HG02981 (cell line): ENCODE results near the gene KANK4.
A peak's percentile ranks its signal among the peaks of the same experiment; 100 is the strongest.
"Not testable (repeated sequence)": the region's sequence is repeated elsewhere in the genome, so short reads cannot be mapped to it uniquely, and the experiment has no call there.

Source experiments
- ATAC-seq: cut with Tn5 transposase; IDR thresholded peaks from one replicate; pipeline ENCODE4 v1.9.1; 2021; ENCODE audit warnings: mild to moderate bottlenecking, moderate library complexity; ENCODE audit not compliant: unreplicated experiment

Gene KANK4

DNA sequence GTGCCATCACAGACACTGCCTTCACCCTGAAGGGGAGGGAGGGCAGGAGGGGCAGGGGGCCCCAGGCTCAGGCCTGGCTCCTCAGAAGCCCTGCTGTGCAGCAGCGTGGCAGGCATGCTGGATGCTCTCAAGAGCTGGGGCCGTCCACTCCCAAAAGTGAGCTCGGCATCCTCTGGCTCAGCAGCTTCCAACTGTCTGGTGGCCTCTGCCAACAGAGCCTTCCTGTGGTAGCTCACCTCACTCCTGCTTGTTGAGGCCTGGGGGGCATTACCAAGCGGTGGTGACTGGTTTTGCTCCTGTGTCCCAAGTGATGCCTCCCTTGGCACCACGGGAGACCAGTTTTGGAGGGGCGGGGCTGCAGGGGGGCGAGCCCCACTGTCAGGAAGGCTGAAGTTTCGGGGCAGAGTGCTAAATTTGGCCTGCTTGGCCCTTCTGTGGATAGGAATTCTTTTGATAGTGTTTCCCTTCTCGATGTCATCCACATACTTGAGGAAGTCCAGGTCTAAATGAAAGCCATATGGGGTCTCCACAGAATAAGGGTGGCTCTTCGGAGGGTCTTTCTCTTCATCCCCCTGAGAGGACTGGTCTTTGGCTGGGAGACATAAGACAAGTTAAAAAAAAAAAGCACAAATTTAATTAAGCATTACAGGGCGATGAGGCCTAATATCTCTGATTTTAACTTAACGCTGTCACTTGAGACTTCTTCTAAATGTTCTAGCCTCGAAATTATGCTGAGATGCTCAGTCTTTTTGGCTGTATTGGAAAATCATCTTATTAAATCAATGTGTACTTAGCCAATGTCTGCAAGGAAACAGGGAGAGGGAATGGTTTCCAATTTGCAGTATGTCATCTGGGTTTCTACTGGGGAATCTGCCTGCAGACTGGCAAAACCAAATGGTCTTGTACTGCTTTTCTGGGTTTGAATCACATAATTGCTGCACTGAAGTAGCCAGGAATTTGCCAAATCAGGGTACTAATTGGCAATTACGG is 44.4 kb downstream of the KANK4 start:
- ATAC-seq: no peak

GRCh38 chr1:62273953-62274352 is 45.3 kb downstream of the KANK4 start:
- ATAC-seq: no peak

GRCh38 chr1:62271948-62272728 is 47.1 kb downstream of the KANK4 start:
- peak; percentile 88 for ATAC-seq

DNA sequence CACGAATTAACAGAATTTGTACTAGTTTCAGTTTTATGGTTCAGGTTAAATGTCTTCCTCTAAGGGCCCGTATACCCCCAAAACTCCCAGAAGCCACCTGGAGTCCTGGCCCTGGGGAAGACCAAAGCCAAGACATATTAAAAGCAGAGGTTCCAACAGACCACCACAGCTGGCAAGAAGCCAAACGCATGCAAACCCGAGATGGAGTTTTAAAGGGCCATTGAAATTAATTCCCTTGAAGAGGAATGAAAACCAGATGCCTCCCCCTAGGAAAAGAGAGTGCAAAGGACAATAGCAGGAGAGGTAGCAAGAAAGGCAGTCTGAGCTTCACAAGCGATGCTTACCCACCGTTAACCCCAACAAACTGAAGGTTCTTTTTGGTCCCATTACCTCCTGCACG is 48.1 kb downstream of the KANK4 start:
- ATAC-seq: no peak

DNA sequence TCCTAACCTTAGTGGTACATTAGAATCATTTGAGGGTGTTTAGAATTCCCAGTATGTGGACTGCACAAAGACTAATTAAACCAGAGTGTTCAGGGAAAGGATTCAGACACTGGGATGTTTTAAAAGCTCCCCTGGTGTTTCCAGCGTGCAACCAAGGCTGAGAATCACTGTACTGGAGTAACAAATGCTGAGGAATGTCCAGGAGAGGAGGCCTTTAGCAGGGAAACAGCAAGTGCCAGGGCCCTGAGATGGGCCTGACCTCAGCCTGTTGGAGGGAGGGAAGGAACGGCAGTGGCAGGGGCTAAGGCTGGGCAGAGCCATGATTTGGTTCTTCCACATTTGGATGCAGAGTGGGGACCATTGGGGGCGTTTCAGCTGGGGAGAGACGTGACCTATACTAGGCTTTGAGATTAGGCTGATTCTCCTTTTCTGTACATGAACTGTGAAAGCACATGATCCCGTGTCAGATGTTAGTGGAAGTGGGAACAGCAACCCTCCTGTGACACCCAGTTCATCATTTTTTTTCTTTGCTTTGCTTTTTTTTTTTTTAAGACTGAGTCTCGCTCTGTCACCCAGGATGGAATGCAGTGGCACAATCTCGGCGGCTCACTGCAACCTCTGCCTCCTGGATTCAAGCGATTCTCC is 49.3 kb downstream of the KANK4 start:
- ATAC-seq: no peak

GRCh38 chr1:62269439-62269838 is 49.8 kb downstream of the KANK4 start:
- no peak for ATAC-seq

- ATAC-seq: no peak
These were observed 50.9 kb downstream of the KANK4 start for GRCh38 chr1:62268315-62268714.

GRCh38 chr1:62265956-62266935 is 53.0 kb downstream of the KANK4 start:
- ATAC-seq: no peak

GRCh38 chr1:62263814-62264353 is 55.4 kb downstream of the KANK4 start:
- no peak for ATAC-seq

GRCh38 chr1:62263006-62263813 is 56.0 kb downstream of the KANK4 start:
- ATAC-seq: no peak

GRCh38 chr1:62260688-62261087 is 58.5 kb downstream of the KANK4 start:
- no peak for ATAC-seq

DNA sequence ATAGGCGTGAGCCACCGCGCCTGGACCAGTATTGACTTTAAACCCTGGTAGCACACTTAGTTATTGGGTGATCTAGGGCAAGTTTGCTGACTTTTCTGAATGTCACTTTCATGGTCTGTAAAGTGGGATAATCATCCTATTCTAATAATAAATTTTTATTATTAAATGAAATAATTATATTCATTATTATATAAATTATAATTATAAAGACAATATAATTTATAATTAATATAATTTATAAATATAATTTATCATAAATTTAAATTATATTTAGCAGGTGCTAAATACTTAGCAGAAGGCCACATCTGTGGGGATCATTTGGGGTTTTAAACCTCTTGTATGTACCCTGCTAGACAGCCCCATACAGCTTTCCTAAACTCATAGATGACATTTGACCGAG is 59.7 kb downstream of the KANK4 start:
- ATAC-seq: no peak

- no peak for ATAC-seq
These were observed 69.0 kb downstream of the KANK4 start for GRCh38 chr1:62250126-62250726.

GRCh38 chr1:62247391-62248168 is 71.7 kb downstream of the KANK4 start:
- ATAC-seq: no peak

DNA sequence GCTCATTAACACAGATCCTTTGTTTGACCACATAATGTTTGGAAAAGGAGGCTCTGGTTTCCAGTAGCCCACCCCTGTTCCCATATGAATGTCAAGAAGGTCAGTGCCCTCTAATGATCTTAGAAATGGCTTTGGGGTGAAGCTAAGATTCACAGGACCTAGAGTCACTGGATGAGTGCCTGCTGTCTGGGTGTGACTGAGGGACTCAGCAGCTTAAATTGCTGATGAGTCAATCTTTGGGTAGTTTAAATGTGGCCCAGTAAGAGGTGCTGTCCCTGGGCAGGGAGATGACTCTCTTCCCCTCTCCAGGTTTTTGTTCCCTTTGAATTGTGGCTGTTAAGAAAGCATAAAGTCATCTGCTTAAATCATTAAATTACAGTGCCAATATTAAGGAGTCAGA is 74.0 kb downstream of the KANK4 start:
- ATAC-seq: no peak

DNA sequence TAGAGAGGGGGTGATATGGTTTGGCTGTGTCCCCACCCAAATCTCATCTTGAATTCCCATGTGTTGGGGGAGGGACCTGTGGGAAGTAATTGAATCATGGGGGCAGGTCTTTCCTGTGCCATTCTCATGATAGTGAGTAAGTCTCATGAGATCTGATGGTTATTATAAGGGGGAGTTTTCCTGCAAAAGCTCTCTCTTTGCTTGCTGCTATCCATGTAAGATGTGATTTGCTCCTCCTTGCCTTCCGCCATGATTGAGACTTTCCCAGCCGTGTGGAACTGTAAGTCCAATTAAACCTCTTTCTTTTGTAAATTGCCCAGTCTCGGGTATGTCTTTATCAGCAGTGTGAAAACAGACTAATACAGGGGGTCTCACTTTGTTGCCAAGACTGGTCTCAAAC is 74.9 kb downstream of the KANK4 start:
- ATAC-seq: not testable (repeated sequence)

GRCh38 chr1:62241371-62242131 is 77.7 kb downstream of the KANK4 start:
- no peak for ATAC-seq
